NT2/D1 (cell line): ENCODE data around the gene BUD23.

Source experiments
- YY1 ChIP-seq: IDR thresholded peaks from 2 replicates; pipeline ENCODE4 v1.6.1; 2011; ENCODE audit not compliant: insufficient read length, insufficient read depth
- ZNF274 ChIP-seq: IDR thresholded peaks from 2 replicates; pipeline ENCODE4 v1.6.1; 2011; ENCODE audit warnings: mild to moderate bottlenecking, low read depth, low read length

- no peak for TF ChIP-seq ZNF274
- no peak for TF ChIP-seq YY1
These were observed 35.1 kb downstream of the BUD23 start for GRCh38 chr7:73718438-73718881.
